HepG2 (cell line): ENCODE results near the gene TBXAS1. TPM values are rescaled to one million over a fixed set of nuclear protein-coding genes. Genes with fewer than 3 reads are reported as not detected.

Source experiments
- ATAC-seq: fragments of 200-7000 bp; cut with Tn5 transposase; 3 replicates; pipeline ENCODE4 v1.9.1; 2020; ENCODE audit warnings: mild to moderate bottlenecking, moderate library complexity
- BruUV-seq: library from RNA; stranded (reverse); fragments of 400-500 nt; replicated peaks from 2 replicates; lab custom pipeline; 2021; lab: Mats Ljungman, UMichigan
- CTCF ChIA-PET: fragments of 300-600 bp; formaldehyde crosslinking; extraction: SDS; loops from one replicate; lab custom pipeline; 2021; ENCODE audit warnings: low total read pairs, inconsistent platforms, low intra/inter-chr PET ratio; lab: Yijun Ruan, JAX
- POLR2A ChIA-PET: fragments of 350-600 bp; sonication (Branson Sonifier 250); formaldehyde crosslinking; loops from one replicate; lab custom pipeline; 2020; ENCODE audit warnings: antibody characterized with exemption, inconsistent platforms; lab: Yijun Ruan, JAX
- DNase-seq: peaks from one replicate; pipeline ENCODE4 v3.0.0-alpha.2; 2015; ENCODE audit warnings: low spot score
- FAIRE-seq: peaks from 3 replicates; lab custom pipeline; 2011; peaks lifted over from hg19 to GRCh38; lab: Jason Lieb, UNC
- H2AFZ ChIP-seq: one replicate; pipeline ENCODE4 v1.6.1; 2011; ENCODE audit warnings: low read length, inconsistent platforms
- H3K27ac ChIP-seq: fragments of 300-600 bp; 3 replicates; pipeline ENCODE4 v1.8.0; 2011; ENCODE audit warnings: mixed run types, mild to moderate bottlenecking, mixed read lengths, low read length, inconsistent platforms; ENCODE audit not compliant: insufficient read depth; ENCODE audit errors: extremely low read length
- H3K27me3 ChIP-seq, 2 experiments: fragments of 200-600 bp in 1 of 2; 2 replicates in 1 of 2; 3 replicates in 1 of 2; pipeline versions ENCODE4 v1.6.0 to v1.8.0; 2011; ENCODE audit warnings: low read length in 2 of 2, mild to moderate bottlenecking in 2 of 2, moderate library complexity in 2 of 2, inconsistent platforms in 1 of 2; ENCODE audit not compliant: insufficient read depth in 2 of 2, control insufficient read depth in 1 of 2
- H3K36me3 ChIP-seq, 2 experiments: fragments of 200-600 bp in 1 of 2; replicated peaks in 1 of 2; 2 replicates in 1 of 2; 3 replicates in 1 of 2; pipeline versions ENCODE4 v1.5.1 to v1.8.0; 2011; ENCODE audit warnings: low read length in 2 of 2, inconsistent platforms in 1 of 2; ENCODE audit not compliant: insufficient read depth in 2 of 2, control insufficient read depth in 1 of 2
- H3K4me1 ChIP-seq: 2 replicates; pipeline ENCODE4 v1.5.1; 2012; ENCODE audit warnings: low read length, inconsistent platforms; ENCODE audit not compliant: insufficient read depth
- H3K4me2 ChIP-seq: 2 replicates; pipeline ENCODE4 v1.6.0; 2011; ENCODE audit warnings: low read depth, low read length, inconsistent platforms
- H3K4me3 ChIP-seq, 3 experiments: fragments of 200-600 bp in 1 of 3; sonication (generic), shearing (Covaris generic) in 1 of 3; replicated peaks in 1 of 3; 2 replicates each; pipeline ENCODE4 v1.5.1; 2011 to 2016; ENCODE audit warnings: low read length in 3 of 3, inconsistent platforms in 2 of 3, low read depth in 2 of 3, mild to moderate bottlenecking in 2 of 3, control low read depth in 1 of 3, mixed read lengths in 1 of 3; ENCODE audit not compliant: insufficient read depth in 1 of 3
- H3K79me2 ChIP-seq: one replicate; pipeline ENCODE4 v1.6.1; 2011; ENCODE audit warnings: low read length, inconsistent platforms; ENCODE audit not compliant: insufficient read depth
- H3K9ac ChIP-seq: 2 replicates; pipeline ENCODE4 v1.6.0; 2011; ENCODE audit warnings: mild to moderate bottlenecking, low read depth, low read length, inconsistent platforms; ENCODE audit not compliant: insufficient read depth
- H3K9me3 ChIP-seq: 2 replicates; pipeline ENCODE4 v1.5.1; 2012; ENCODE audit warnings: mild to moderate bottlenecking, low read length
- H4K20me1 ChIP-seq: 2 replicates; pipeline ENCODE4 v1.6.0; 2011; ENCODE audit warnings: inconsistent platforms, mild to moderate bottlenecking, low read length, moderate library complexity; ENCODE audit not compliant: insufficient read depth
- FOXJ3 ChIP-seq: sonication (generic); formaldehyde crosslinking; IDR thresholded peaks from 2 replicates; pipeline ENCODE4 v1.4.0; 2020; ENCODE audit warnings: missing genetic modification reagents, mild to moderate bottlenecking, borderline replicate concordance
- HNF4G ChIP-seq, 2 experiments: sonication (generic) in 1 of 2; formaldehyde crosslinking in 1 of 2; IDR thresholded peaks; 2 replicates each; pipeline versions ENCODE4 v1.4.0 to v1.6.1; 2011 to 2020; ENCODE audit warnings: borderline replicate concordance in 2 of 2, low read depth in 2 of 2, mild to moderate bottlenecking in 2 of 2, low read length in 1 of 2, missing genetic modification reagents in 1 of 2, moderate library complexity in 1 of 2
- NFATC3 ChIP-seq: sonication (generic); formaldehyde crosslinking; IDR thresholded peaks from 2 replicates; pipeline ENCODE4 v1.5.1; 2020; ENCODE audit warnings: mild to moderate bottlenecking, missing genetic modification reagents
- NR2C2 ChIP-seq: sonication (generic); formaldehyde crosslinking; IDR thresholded peaks from 2 replicates; pipeline ENCODE4 v1.4.0; 2020; ENCODE audit warnings: missing genetic modification reagents, mild to moderate bottlenecking, moderate library complexity, borderline replicate concordance
- REPIN1 ChIP-seq: sonication (generic); formaldehyde crosslinking; IDR thresholded peaks from 2 replicates; pipeline ENCODE4 v1.8.0; 2022; ENCODE audit warnings: missing genetic modification reagents, low read depth, mild to moderate bottlenecking, borderline replicate concordance
- RORA ChIP-seq: sonication (generic); formaldehyde crosslinking; IDR thresholded peaks from 2 replicates; pipeline ENCODE4 v1.5.0; 2020; ENCODE audit warnings: mild to moderate bottlenecking, missing genetic modification reagents, moderate library complexity
- XBP1 ChIP-seq: sonication (generic); formaldehyde crosslinking; IDR thresholded peaks from 2 replicates; pipeline ENCODE4 v1.5.0; 2020; ENCODE audit warnings: missing genetic modification reagents
- YEATS4 ChIP-seq: sonication (generic); formaldehyde crosslinking; IDR thresholded peaks from 2 replicates; pipeline ENCODE4 v1.4.0; 2020; ENCODE audit warnings: missing genetic modification reagents, borderline replicate concordance
- ZNF264 ChIP-seq: sonication (generic); formaldehyde crosslinking; IDR thresholded peaks from 2 replicates; pipeline ENCODE4 v1.4.0; 2020; ENCODE audit warnings: missing genetic modification reagents
- ZNF720 ChIP-seq: sonication (generic); formaldehyde crosslinking; IDR thresholded peaks from 2 replicates; pipeline ENCODE4 v1.4.0; 2020; ENCODE audit warnings: missing genetic modification reagents
- WGBS: methylation state at CpG from one replicate; pipeline ENCODE4 v1.1.6; 2017; ENCODE audit warnings: low lambda C conversion rate; 5-methylcytosine and 5-hydroxymethylcytosine counted together
- in situ Hi-C: cut with HindIII; loops from 2 replicates; pipeline ENCODE4 v1.10.0; 2017; ENCODE audit warnings: low pct_unique_long_range_greater_than_20kb; ENCODE audit not compliant: extremely low pct_ligation_motif_present
- intact Hi-C: fragments of 100-400 bp; cut with micrococcal nuclease; formaldehyde crosslinking; loops from one replicate; pipeline ENCODE4 v1.10.0; 2022; ENCODE audit not compliant: unreplicated experiment
- polyA plus RNA-seq, 8 experiments: library from polyadenylated mRNA; depleted of rRNA in 3 of 8; stranded (reverse) in 7 of 8; unstranded in 1 of 8; fragments of >200 nt; fragmentation: Illumina TruSeq in 4 of 8; extraction: Trizol in 4 of 8; gene quantifications; 2 replicates each; pipeline versions ENCODE4 v1.2.1 to v1.2.3, GENCODE V29; 2011 to 2016; ENCODE audit warnings: low read depth in 4 of 8, missing spikeins in 1 of 8, mixed read lengths in 1 of 8; ENCODE audit not compliant: insufficient read depth in 1 of 8
- total RNA-seq, 5 experiments: library from RNA; depleted of rRNA; stranded (reverse); fragments of >200 nt; fragmentation: Illumina TruSeq; extraction: Trizol; gene quantifications; 2 replicates each; pipeline ENCODE4 v1.2.3, GENCODE V29; 2016; ENCODE audit warnings: low read depth in 1 of 5
- TF ChIP-seq, protein P1 (sequence below): sonication (generic); formaldehyde crosslinking; IDR thresholded peaks from 2 replicates; pipeline ENCODE4 v1.9.0; 2021; ENCODE audit warnings: mild to moderate bottlenecking, missing genetic modification reagents
- TF ChIP-seq, protein P2 (sequence below): sonication (generic); formaldehyde crosslinking; IDR thresholded peaks from 2 replicates; pipeline ENCODE4 v1.4.0; 2020; ENCODE audit warnings: mild to moderate bottlenecking, low read depth, missing genetic modification reagents
- TF ChIP-seq, protein P3 (sequence below): sonication (generic); formaldehyde crosslinking; IDR thresholded peaks from 2 replicates; pipeline ENCODE4 v1.9.0; 2021; ENCODE audit warnings: missing genetic modification reagents, borderline replicate concordance

The TBXAS1 gene
- total and polyA plus RNA-seq, 2 of the 13 experiments (the other 11 are each of a cell fraction or from before 2014, with no cell fraction given) = 4.0 to 4.9 TPM

GRCh38 chr7:139811066-139811465 is 18.0 kb upstream of the TBXAS1 start (continued):
- TF ChIP-seq, protein P1, sequence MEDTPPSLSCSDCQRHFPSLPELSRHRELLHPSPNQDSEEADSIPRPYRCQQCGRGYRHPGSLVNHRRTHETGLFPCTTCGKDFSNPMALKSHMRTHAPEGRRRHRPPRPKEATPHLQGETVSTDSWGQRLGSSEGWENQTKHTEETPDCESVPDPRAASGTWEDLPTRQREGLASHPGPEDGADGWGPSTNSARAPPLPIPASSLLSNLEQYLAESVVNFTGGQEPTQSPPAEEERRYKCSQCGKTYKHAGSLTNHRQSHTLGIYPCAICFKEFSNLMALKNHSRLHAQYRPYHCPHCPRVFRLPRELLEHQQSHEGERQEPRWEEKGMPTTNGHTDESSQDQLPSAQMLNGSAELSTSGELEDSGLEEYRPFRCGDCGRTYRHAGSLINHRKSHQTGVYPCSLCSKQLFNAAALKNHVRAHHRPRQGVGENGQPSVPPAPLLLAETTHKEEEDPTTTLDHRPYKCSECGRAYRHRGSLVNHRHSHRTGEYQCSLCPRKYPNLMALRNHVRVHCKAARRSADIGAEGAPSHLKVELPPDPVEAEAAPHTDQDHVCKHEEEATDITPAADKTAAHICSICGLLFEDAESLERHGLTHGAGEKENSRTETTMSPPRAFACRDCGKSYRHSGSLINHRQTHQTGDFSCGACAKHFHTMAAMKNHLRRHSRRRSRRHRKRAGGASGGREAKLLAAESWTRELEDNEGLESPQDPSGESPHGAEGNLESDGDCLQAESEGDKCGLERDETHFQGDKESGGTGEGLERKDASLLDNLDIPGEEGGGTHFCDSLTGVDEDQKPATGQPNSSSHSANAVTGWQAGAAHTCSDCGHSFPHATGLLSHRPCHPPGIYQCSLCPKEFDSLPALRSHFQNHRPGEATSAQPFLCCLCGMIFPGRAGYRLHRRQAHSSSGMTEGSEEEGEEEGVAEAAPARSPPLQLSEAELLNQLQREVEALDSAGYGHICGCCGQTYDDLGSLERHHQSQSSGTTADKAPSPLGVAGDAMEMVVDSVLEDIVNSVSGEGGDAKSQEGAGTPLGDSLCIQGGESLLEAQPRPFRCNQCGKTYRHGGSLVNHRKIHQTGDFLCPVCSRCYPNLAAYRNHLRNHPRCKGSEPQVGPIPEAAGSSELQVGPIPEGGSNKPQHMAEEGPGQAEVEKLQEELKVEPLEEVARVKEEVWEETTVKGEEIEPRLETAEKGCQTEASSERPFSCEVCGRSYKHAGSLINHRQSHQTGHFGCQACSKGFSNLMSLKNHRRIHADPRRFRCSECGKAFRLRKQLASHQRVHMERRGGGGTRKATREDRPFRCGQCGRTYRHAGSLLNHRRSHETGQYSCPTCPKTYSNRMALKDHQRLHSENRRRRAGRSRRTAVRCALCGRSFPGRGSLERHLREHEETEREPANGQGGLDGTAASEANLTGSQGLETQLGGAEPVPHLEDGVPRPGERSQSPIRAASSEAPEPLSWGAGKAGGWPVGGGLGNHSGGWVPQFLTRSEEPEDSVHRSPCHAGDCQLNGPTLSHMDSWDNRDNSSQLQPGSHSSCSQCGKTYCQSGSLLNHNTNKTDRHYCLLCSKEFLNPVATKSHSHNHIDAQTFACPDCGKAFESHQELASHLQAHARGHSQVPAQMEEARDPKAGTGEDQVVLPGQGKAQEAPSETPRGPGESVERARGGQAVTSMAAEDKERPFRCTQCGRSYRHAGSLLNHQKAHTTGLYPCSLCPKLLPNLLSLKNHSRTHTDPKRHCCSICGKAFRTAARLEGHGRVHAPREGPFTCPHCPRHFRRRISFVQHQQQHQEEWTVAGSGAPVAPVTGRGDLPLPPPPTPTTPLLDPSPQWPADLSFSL (CRISPR knock-in tag) = no peak

DNA sequence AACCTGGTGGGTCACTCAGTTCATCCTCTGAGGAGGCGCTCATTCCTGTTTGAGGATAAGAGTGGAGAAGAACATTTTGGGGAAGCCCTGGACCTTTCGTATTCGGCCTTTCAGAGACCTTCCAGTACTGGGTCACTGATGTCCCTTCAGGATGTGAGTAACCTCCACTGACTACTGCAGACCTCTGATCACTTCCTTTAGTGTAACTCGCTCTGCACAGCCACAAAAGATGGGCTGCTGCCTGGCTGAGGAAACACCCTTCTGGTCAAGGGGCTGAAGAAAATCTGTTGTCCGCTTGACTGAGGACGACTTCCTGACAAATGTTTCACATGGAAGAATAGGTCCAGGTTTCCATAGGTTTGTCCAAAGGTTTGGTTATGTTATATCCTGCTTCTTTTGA is 15.9 kb upstream of the TBXAS1 start:
- FAIRE-seq = no peak
- DNase-seq = no peak
- ChIA-PET POLR2A (no interaction called here), CTCF (no interaction called here)
- Histone ChIP-seq H3K4me2 (no peak overlapping the region), H3K9ac (no peak overlapping the region), H3K36me3 (no peaks in the 10 kb centered on the region), H3K9me3 (no peaks in the 10 kb centered on the region), H4K20me1 (no peaks in the 10 kb centered on the region; the same call in 1 of the 2 replicates), H3K27me3 (no peaks in the 10 kb centered on the region), H3K4me3 (no peak overlapping the region), H3K4me1 (no peaks in the 10 kb centered on the region), H2AFZ (no peak overlapping the region), H3K27ac (no peak overlapping the region), H3K79me2 (no peaks in the 10 kb centered on the region)
- intact Hi-C loops (no loop called here), in situ Hi-C loops (no loop called here)
- 81% methylated on average over 6 of the region's 6 CpGs for WGBS
- no TSS peak for BruUV-seq
- ATAC-seq = no peak
- TF ChIP-seq NR2C2 (CRISPR knock-in tag) (no peak), XBP1 (CRISPR knock-in tag) (no peak), ZNF720 (no peak), NFATC3 (no peak), HNF4G (IDR thresholded peaks at IDR 0.05; ENCODE audit: borderline replicate concordance, low read depth, low read length) (no peak), HNF4G (CRISPR knock-in tag; IDR thresholded peaks at IDR 0.05; ENCODE audit: borderline replicate concordance, low read depth) (no peak), RORA (CRISPR knock-in tag) (no peak), YEATS4 (no peak), FOXJ3 (CRISPR knock-in tag) (no peak), REPIN1 (CRISPR knock-in tag) (no peak), ZNF264 (CRISPR knock-in tag) (no peak)
- TF ChIP-seq, protein P2, sequence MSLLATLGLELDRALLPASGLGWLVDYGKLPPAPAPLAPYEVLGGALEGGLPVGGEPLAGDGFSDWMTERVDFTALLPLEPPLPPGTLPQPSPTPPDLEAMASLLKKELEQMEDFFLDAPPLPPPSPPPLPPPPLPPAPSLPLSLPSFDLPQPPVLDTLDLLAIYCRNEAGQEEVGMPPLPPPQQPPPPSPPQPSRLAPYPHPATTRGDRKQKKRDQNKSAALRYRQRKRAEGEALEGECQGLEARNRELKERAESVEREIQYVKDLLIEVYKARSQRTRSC = no peak
- TF ChIP-seq, protein P3, sequence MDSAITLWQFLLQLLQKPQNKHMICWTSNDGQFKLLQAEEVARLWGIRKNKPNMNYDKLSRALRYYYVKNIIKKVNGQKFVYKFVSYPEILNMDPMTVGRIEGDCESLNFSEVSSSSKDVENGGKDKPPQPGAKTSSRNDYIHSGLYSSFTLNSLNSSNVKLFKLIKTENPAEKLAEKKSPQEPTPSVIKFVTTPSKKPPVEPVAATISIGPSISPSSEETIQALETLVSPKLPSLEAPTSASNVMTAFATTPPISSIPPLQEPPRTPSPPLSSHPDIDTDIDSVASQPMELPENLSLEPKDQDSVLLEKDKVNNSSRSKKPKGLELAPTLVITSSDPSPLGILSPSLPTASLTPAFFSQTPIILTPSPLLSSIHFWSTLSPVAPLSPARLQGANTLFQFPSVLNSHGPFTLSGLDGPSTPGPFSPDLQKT (CRISPR knock-in tag) = no peak
